IMR-90 (cell line): Measurements from ENCODE around the gene STARD13. TPM values are rescaled to one million over a fixed set of nuclear protein-coding genes. Genes with fewer than 3 reads are reported as not detected.

ENCODE experiments used
- ATAC-seq: fragments of 200-7000 bp; cut with Tn5 transposase; 2 replicates; pipeline ENCODE4 v1.9.1; 2020; ENCODE audit warnings: low read depth, mild to moderate bottlenecking, moderate library complexity
- BruUV-seq: library from RNA; stranded (reverse); fragments of 400-500 nt; replicated peaks from 2 replicates; lab custom pipeline; 2021; lab: Mats Ljungman, UMichigan
- CTCF ChIA-PET: fragments of 300-600 bp; formaldehyde crosslinking; extraction: SDS; loops from one replicate; lab custom pipeline; 2021; ENCODE audit warnings: antibody characterized with exemption; lab: Yijun Ruan, JAX
- POLR2A ChIA-PET: fragments of 300-600 bp; sonication (Branson Sonifier 250); formaldehyde crosslinking; loops from one replicate; lab custom pipeline; 2022; ENCODE audit warnings: antibody characterized with exemption; ENCODE audit not compliant: unreplicated experiment; lab: Charles Lee
- DNase-seq: peaks from one replicate; pipeline ENCODE4 v3.0.0; 2013
- H2AFZ ChIP-seq: replicated peaks from 2 replicates; pipeline ENCODE3; 2013; ENCODE audit warnings: low read length, mild to moderate bottlenecking; ENCODE audit not compliant: poor library complexity
- H2AK5ac ChIP-seq: 2 replicates; pipeline ENCODE4 v1.6.1; 2013; ENCODE audit warnings: low read depth, low read length, inconsistent platforms
- H2AK9ac ChIP-seq: replicated peaks from 2 replicates; pipeline ENCODE3; 2013; ENCODE audit warnings: mild to moderate bottlenecking, low read depth, low read length, moderate library complexity; ENCODE audit not compliant: poor library complexity
- H2BK120ac ChIP-seq: 2 replicates; pipeline ENCODE4 v1.6.1; 2013; ENCODE audit warnings: low read depth, low read length, inconsistent platforms
- H2BK15ac ChIP-seq: 3 replicates; pipeline ENCODE4 v1.6.1; 2013; ENCODE audit warnings: low read depth, low read length, inconsistent platforms
- H2BK20ac ChIP-seq: 2 replicates; pipeline ENCODE4 v1.6.1; 2013; ENCODE audit warnings: low read depth, mild to moderate bottlenecking, inconsistent platforms, low read length, moderate library complexity
- H2BK5ac ChIP-seq: 2 replicates; pipeline ENCODE4 v1.6.1; 2013; ENCODE audit warnings: mild to moderate bottlenecking, low read depth, low read length, inconsistent platforms; ENCODE audit not compliant: poor library complexity, severe bottlenecking
- H3K14ac ChIP-seq: replicated peaks from 2 replicates; pipeline ENCODE4 v1.6.1; 2013; ENCODE audit warnings: low read depth, low read length, inconsistent platforms
- H3K18ac ChIP-seq: 2 replicates; pipeline ENCODE4 v1.6.1; 2013; ENCODE audit warnings: low read depth, low read length, control low read depth
- H3K23ac ChIP-seq: 2 replicates; pipeline ENCODE4 v1.6.1; 2013; ENCODE audit warnings: low read depth, low read length, inconsistent platforms
- H3K27ac ChIP-seq: 2 replicates; pipeline ENCODE4 v1.5.1; 2013; ENCODE audit warnings: mild to moderate bottlenecking, control low read depth, low read length; ENCODE audit not compliant: insufficient read depth
- H3K27me3 ChIP-seq: 2 replicates; pipeline ENCODE4 v1.6.1; 2013; ENCODE audit warnings: low read length; ENCODE audit not compliant: control insufficient read depth, insufficient read depth
- H3K36me3 ChIP-seq: 2 replicates; pipeline ENCODE4 v1.6.1; 2013; ENCODE audit warnings: low read length, mixed read lengths; ENCODE audit not compliant: control insufficient read depth, insufficient read depth
- H3K4ac ChIP-seq: 2 replicates; pipeline ENCODE4 v1.6.1; 2013; ENCODE audit warnings: low read depth, low read length, inconsistent platforms
- H3K4me1 ChIP-seq: 2 replicates; pipeline ENCODE4 v1.6.1; 2013; ENCODE audit warnings: low read length, mixed read lengths; ENCODE audit not compliant: control insufficient read depth, insufficient read depth
- H3K4me2 ChIP-seq: 2 replicates; pipeline ENCODE4 v1.6.1; 2013; ENCODE audit warnings: low read depth, mild to moderate bottlenecking, control low read depth, low read length, moderate library complexity
- H3K4me3 ChIP-seq: 2 replicates; pipeline ENCODE4 v1.5.1; 2013; ENCODE audit warnings: low read depth, mild to moderate bottlenecking, control low read depth, low read length, moderate library complexity; ENCODE audit not compliant: insufficient read depth
- H3K56ac ChIP-seq: 2 replicates; pipeline ENCODE4 v1.6.1; 2013; ENCODE audit warnings: low read length, inconsistent platforms; ENCODE audit not compliant: insufficient read depth; ENCODE audit errors: extremely low read depth
- H3K79me1 ChIP-seq, 2 experiments: 2 replicates each; pipeline ENCODE4 v1.6.1; 2013; ENCODE audit warnings: low read length in 2 of 2, inconsistent platforms in 1 of 2, low read depth in 1 of 2
- H3K9ac ChIP-seq: 2 replicates; pipeline ENCODE4 v1.6.1; 2013; ENCODE audit warnings: low read depth, low read length, control low read depth
- H3K9me1 ChIP-seq: 2 replicates; pipeline ENCODE4 v1.6.1; 2013; ENCODE audit warnings: low read length, inconsistent platforms; ENCODE audit not compliant: insufficient read depth
- H3K9me3 ChIP-seq: 2 replicates; pipeline ENCODE4 v1.6.1; 2013; ENCODE audit warnings: low read length; ENCODE audit not compliant: control insufficient read depth, insufficient read depth
- H4K20me1 ChIP-seq: 2 replicates; pipeline ENCODE4 v1.6.1; 2013; ENCODE audit warnings: low read length, inconsistent platforms; ENCODE audit not compliant: insufficient read depth
- H4K5ac ChIP-seq: 2 replicates; pipeline ENCODE4 v1.6.1; 2013; ENCODE audit warnings: mild to moderate bottlenecking, low read depth, low read length, control low read depth
- H4K8ac ChIP-seq, 2 experiments: 2 replicates each; pipeline ENCODE4 v1.6.1; 2013; ENCODE audit warnings: low read depth in 2 of 2, low read length in 2 of 2, control low read depth in 1 of 2, inconsistent platforms in 1 of 2
- H4K91ac ChIP-seq: 2 replicates; pipeline ENCODE4 v1.6.1; 2013; ENCODE audit warnings: low read depth, low read length, inconsistent platforms; ENCODE audit not compliant: insufficient read depth
- BHLHE40 ChIP-seq: fragments of 150-350 bp; IDR thresholded peaks from 2 replicates; pipeline ENCODE4 v1.6.1; 2016; ENCODE audit warnings: mild to moderate bottlenecking, low read depth, low read length
- CEBPB ChIP-seq: IDR thresholded peaks from 2 replicates; pipeline ENCODE4 v1.6.1; 2012; ENCODE audit warnings: low read depth, low read length, improper control_type of control experiment
- CHD1 ChIP-seq: IDR thresholded peaks from 2 replicates; pipeline ENCODE4 v1.6.1; 2012; ENCODE audit warnings: low read depth, low read length, improper control_type of control experiment
- FOS ChIP-seq: fragments of 150-350 bp; IDR thresholded peaks from 2 replicates; pipeline ENCODE4 v1.6.1; 2016; ENCODE audit warnings: low read depth, low read length
- MAFK ChIP-seq: IDR thresholded peaks from 2 replicates; pipeline ENCODE4 v1.6.1; 2012; ENCODE audit warnings: low read depth, low read length, improper control_type of control experiment
- MAZ ChIP-seq: IDR thresholded peaks from 2 replicates; pipeline ENCODE4 v1.6.1; 2012; ENCODE audit warnings: low read depth, mild to moderate bottlenecking, low read length, improper control_type of control experiment, moderate library complexity, borderline replicate concordance
- MXI1 ChIP-seq: IDR thresholded peaks from 2 replicates; pipeline ENCODE4 v1.6.1; 2012; ENCODE audit warnings: low read depth, mild to moderate bottlenecking, low read length, moderate library complexity, borderline replicate concordance
- NFE2L2 ChIP-seq: fragments of 150-350 bp; IDR thresholded peaks from 2 replicates; pipeline ENCODE4 v1.6.1; 2016; ENCODE audit warnings: low read depth, mild to moderate bottlenecking, low read length
- POLR2A ChIP-seq: IDR thresholded peaks from 2 replicates; pipeline ENCODE4 v1.6.1; 2012; ENCODE audit warnings: mild to moderate bottlenecking, low read depth, low read length
- RAD21 ChIP-seq: IDR thresholded peaks from 2 replicates; pipeline ENCODE4 v1.6.1; 2012; ENCODE audit warnings: low read length, improper control_type of control experiment
- RCOR1 ChIP-seq: IDR thresholded peaks from 2 replicates; pipeline ENCODE4 v1.6.1; 2012; ENCODE audit warnings: mild to moderate bottlenecking, low read length, improper control_type of control experiment; ENCODE audit not compliant: insufficient replicate concordance
- RFX5 ChIP-seq: IDR thresholded peaks from 2 replicates; pipeline ENCODE4 v1.8.0; 2012; ENCODE audit warnings: low read depth, mild to moderate bottlenecking, low read length, moderate library complexity
- SMC3 ChIP-seq: fragments of 150-350 bp; IDR thresholded peaks from 2 replicates; pipeline ENCODE4 v1.6.1; 2016; ENCODE audit warnings: low read depth, mild to moderate bottlenecking, antibody characterized with exemption, low read length, moderate library complexity
- WGBS, 2 experiments: methylation state at CpG; one replicate each; pipeline versions ENCODE4 v1.1.5 to v1.1.7; 2013; ENCODE audit warnings: missing lambda C conversion rate in 2 of 2; ENCODE audit not compliant: insufficient read length in 1 of 2; ENCODE audit errors: extremely low coverage in 2 of 2; 5-methylcytosine and 5-hydroxymethylcytosine counted together
- dilution Hi-C: fragments of 300-500 bp; cut with HindIII; formaldehyde crosslinking; loops from one replicate; pipeline ENCODE4 v1.14.3; 2018; ENCODE audit warnings: low sequenced_read_pairs; ENCODE audit not compliant: unreplicated experiment
- in situ Hi-C: fragments of 300-500 bp; cut with MboI; formaldehyde crosslinking; loops from 3 replicates; pipeline ENCODE4 v1.14.3; 2019; ENCODE audit warnings: low sequenced_read_pairs, inconsistent platforms, mixed read lengths
- intact Hi-C: fragments of 100-400 bp; cut with micrococcal nuclease; formaldehyde crosslinking; loops from 2 replicates; pipeline ENCODE4 v1.10.0; 2022
- polyA plus RNA-seq, 3 experiments: library from polyadenylated mRNA; depleted of rRNA; stranded (reverse); fragments of >200 nt; gene quantifications; 2 replicates each; pipeline ENCODE4 v1.2.3, GENCODE V29; 2012; ENCODE audit warnings: low replicate concordance in 1 of 3
- total RNA-seq: library from RNA; depleted of rRNA; stranded (reverse); fragments of >200 nt; gene quantifications from 2 replicates; pipeline ENCODE4 v1.2.3, GENCODE V29; 2012
- TF ChIP-seq, protein P1 (sequence below): fragments of 150-350 bp; IDR thresholded peaks from 2 replicates; pipeline ENCODE4 v1.6.1; 2017; ENCODE audit warnings: mild to moderate bottlenecking, antibody characterized with exemption, low read length, low read depth
- TF ChIP-seq, protein P2 (sequence below): fragments of 150-350 bp; IDR thresholded peaks from 2 replicates; pipeline ENCODE4 v1.6.1; 2016; ENCODE audit warnings: low read depth, mild to moderate bottlenecking, low read length, moderate library complexity, borderline replicate concordance
- TF ChIP-seq, protein P3 (sequence below): conservative IDR thresholded peaks from 2 replicates; pipeline ENCODE4 v1.5.1; 2012; ENCODE audit warnings: mild to moderate bottlenecking, low read depth, low read length, improper control_type of control experiment

STARD13 gene
- total and polyA plus RNA-seq, 2 of the 4 experiments (the other 2 are of a cell fraction): 23.6 to 46.6 TPM

GRCh38 chr13:33262594-33262993, 23.0 kb downstream of the STARD13 start:
- no TSS peak for BruUV-seq
- H3K4me2 ChIP-seq: peak overlapping the region; percentile 1

More at GRCh38 chr13:33262594-33262993, 23.0 kb downstream of the STARD13 start:
- TF ChIP-seq RAD21: no peak
- TF ChIP-seq SMC3: no peak
- no peak for TF ChIP-seq MXI1
- TF ChIP-seq CHD1: no peak
- TF ChIP-seq MAZ: no peak
- no peak for TF ChIP-seq MAFK
- TF ChIP-seq POLR2A: no peak
- no peak for TF ChIP-seq CEBPB
- no peak for TF ChIP-seq RFX5
- no peak for TF ChIP-seq BHLHE40
- TF ChIP-seq, protein P1, sequence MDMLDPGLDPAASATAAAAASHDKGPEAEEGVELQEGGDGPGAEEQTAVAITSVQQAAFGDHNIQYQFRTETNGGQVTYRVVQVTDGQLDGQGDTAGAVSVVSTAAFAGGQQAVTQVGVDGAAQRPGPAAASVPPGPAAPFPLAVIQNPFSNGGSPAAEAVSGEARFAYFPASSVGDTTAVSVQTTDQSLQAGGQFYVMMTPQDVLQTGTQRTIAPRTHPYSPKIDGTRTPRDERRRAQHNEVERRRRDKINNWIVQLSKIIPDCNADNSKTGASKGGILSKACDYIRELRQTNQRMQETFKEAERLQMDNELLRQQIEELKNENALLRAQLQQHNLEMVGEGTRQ: no peak
- TF ChIP-seq NFE2L2: no peak
- no peak for TF ChIP-seq FOS
- TF ChIP-seq, protein P2, sequence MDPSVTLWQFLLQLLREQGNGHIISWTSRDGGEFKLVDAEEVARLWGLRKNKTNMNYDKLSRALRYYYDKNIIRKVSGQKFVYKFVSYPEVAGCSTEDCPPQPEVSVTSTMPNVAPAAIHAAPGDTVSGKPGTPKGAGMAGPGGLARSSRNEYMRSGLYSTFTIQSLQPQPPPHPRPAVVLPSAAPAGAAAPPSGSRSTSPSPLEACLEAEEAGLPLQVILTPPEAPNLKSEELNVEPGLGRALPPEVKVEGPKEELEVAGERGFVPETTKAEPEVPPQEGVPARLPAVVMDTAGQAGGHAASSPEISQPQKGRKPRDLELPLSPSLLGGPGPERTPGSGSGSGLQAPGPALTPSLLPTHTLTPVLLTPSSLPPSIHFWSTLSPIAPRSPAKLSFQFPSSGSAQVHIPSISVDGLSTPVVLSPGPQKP: no peak
- TF ChIP-seq, protein P3, sequence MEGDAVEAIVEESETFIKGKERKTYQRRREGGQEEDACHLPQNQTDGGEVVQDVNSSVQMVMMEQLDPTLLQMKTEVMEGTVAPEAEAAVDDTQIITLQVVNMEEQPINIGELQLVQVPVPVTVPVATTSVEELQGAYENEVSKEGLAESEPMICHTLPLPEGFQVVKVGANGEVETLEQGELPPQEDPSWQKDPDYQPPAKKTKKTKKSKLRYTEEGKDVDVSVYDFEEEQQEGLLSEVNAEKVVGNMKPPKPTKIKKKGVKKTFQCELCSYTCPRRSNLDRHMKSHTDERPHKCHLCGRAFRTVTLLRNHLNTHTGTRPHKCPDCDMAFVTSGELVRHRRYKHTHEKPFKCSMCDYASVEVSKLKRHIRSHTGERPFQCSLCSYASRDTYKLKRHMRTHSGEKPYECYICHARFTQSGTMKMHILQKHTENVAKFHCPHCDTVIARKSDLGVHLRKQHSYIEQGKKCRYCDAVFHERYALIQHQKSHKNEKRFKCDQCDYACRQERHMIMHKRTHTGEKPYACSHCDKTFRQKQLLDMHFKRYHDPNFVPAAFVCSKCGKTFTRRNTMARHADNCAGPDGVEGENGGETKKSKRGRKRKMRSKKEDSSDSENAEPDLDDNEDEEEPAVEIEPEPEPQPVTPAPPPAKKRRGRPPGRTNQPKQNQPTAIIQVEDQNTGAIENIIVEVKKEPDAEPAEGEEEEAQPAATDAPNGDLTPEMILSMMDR: no peak
- TF ChIP-seq RCOR1: no peak
- peak overlapping the region; percentile 18; the same call in 1 of the 2 replicates for H4K91ac ChIP-seq
- peak overlapping the region; percentile 50; the same call in 1 of the 2 replicates for H3K14ac ChIP-seq
- peaks cover 8% of the 10 kb centered on the region for H3K36me3 ChIP-seq
- no peak overlapping the region for H2AFZ ChIP-seq
- in situ Hi-C loops: no loop called here
- CTCF ChIA-PET: no interaction called here
- H4K8ac ChIP-seq: peak overlapping the region; percentile 6 to 62; a peak in 2 of 4 replicates
- H3K79me1 ChIP-seq: peaks cover 35 to 93% of the 10 kb centered on the region in 2 experiments
- H2AK9ac ChIP-seq: no peak overlapping the region
- intact Hi-C loops: no loop called here
- H2BK5ac ChIP-seq: peak overlapping the region; percentile 98
- dilution Hi-C loops: no loop called here
- WGBS, 2 experiments: no CpG with 5 or more reads among the region's 2 CpGs
- peak overlapping the region; percentile 66; the same call in 1 of the 2 replicates for H2BK120ac ChIP-seq
- peak overlapping the region; percentile 5 for H4K5ac ChIP-seq
- H2BK20ac ChIP-seq: 0 out of 2 replicates have a peak overlapping the region, but pooled peaks have one; percentile 39
- no peak overlapping the region for H3K4me3 ChIP-seq
- POLR2A ChIA-PET: interaction anchor here (0.6 kb wide), 1 partner anchor 104 kb away, joined by 3 read pairs; no protein-coding TSS in a partner anchor
- peak overlapping the region; percentile 76; the same call in 1 of the 3 replicates for H2BK15ac ChIP-seq
- ATAC-seq: no peak
- H3K9me3 ChIP-seq: no peaks in the 10 kb centered on the region
- peaks cover 43% of the 10 kb centered on the region for H3K9me1 ChIP-seq
- no peak overlapping the region for H3K9ac ChIP-seq
- no peak for DNase-seq
- peak overlapping the region; percentile 57; the same call in 1 of the 2 replicates for H3K4ac ChIP-seq
- H3K18ac ChIP-seq: peak overlapping the region; percentile 38
- H4K20me1 ChIP-seq: peaks cover 56% of the 10 kb centered on the region
- peaks cover 52% of the 10 kb centered on the region for H3K4me1 ChIP-seq
- peak overlapping the region; percentile 81 for H2AK5ac ChIP-seq
- no peak overlapping the region; the same call in 1 of the 2 replicates for H3K23ac ChIP-seq
- no peak overlapping the region for H3K56ac ChIP-seq
- no peaks in the 10 kb centered on the region for H3K27me3 ChIP-seq
- H3K27ac ChIP-seq: peak overlapping the region; percentile 62
